ENCODE data around the gene TRPV5.

Gene TRPV5

DNA sequence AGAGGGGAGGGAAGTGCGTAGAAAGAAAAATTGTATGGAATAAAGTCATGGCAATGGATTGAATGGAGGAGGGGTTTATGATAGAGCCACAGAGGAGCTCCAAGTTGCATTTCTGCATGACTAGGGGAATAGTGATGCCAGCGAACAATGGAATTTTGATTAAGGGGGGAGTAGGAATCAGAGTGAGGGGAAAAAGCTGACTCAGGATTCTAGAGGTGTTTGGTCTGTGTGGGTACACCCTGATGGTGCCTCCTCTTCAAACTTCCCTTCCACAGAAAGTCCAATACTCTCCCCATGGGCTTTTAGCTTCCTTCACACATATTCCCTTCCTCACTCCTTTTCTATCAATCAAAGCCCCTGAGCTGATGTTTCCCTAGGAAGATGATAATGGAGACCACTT, 30.4 kb upstream of the TRPV5 start:
- H3K9me3 Mint-ChIP-seq, result no peaks in the 10 kb centered on the region
- no peaks in the 10 kb centered on the region for H3K36me3 Mint-ChIP-seq (ENCODE audit: low read depth)
- no peak overlapping the region for H3K4me3 Mint-ChIP-seq
- peaks cover 5% of the 10 kb centered on the region for H3K27me3 Mint-ChIP-seq (ENCODE audit: low read depth)
- H3K27ac Mint-ChIP-seq, result no peak overlapping the region
- no peaks in the 10 kb centered on the region for H3K4me1 Mint-ChIP-seq
- no peak for TF ChIP-seq CTCF (IDR thresholded peaks at IDR 0.05; ENCODE audit: unreplicated experiment in 3 of 3)

GRCh38 chr7:142962991-142963390, 29.4 kb upstream of the TRPV5 start:
- Mint-ChIP-seq H3K9me3 (no peaks in the 10 kb centered on the region), H3K4me3 (no peak overlapping the region), H3K27ac (peak overlapping the region in 1 of 3 experiments; percentile 69), H3K4me1 (no peaks in the 10 kb centered on the region), H3K36me3 (ENCODE audit: low read depth) (no peaks in the 10 kb centered on the region), H3K27me3 (ENCODE audit: low read depth) (peaks cover 5% of the 10 kb centered on the region)
- TF ChIP-seq CTCF (IDR thresholded peaks at IDR 0.05; ENCODE audit: unreplicated experiment in 3 of 3), result no peak

DNA sequence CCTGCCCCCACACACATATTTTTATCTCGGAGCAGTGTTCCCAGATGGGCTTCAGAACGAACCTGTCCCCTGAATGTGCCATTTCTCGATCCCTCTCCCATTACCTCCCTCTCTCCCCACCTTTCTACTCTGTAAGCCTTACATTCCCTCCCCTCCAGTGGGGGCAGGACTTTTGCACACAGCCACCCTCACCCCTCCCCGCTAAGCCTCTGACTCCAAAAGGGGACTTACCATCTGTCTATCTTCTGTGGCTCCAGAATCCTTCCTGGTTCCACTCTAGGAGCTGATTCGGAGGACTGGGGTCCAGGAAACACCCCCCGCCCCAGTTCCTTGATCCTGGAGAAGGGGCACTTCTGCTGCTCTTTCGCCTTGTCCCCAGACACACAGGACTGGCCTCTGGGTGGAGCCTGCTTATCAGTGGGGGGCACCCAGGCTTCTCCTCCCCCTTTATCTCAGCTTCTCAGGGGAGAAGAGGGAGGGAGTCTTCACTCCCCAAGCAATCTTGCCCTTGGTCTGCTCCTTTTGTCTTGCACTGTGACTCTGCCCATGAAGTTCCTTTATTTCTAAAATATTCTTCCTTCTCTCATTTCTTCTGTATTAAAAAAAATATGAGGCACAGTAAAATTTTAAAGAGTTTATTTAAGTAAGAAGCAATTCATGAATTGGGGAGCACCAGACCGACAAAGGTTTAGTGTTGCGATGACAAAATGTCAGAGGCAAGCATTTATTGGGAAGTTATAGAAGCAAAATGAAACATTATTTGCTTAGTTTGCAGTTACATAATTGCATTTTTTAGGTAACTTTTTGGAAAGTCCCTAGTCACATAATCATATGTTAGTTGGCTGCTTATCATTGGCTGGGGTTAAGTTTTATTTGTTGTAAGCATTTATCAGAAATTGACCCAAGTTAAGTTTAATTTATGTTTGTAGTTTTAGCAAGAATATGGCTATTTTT, 28.7 kb upstream of the TRPV5 start, which contains the start of gene KEL:
TSS of gene KEL (minus strand) at position 391 of the 954 bp plus-strand sequence. CDS start at position 234, 157 bp downstream.
- Mint-ChIP-seq H3K27ac (peak within 1 kb of the TSS in 1 of 3 experiments; percentile 69), H3K4me3 (no peak within 1 kb of the TSS), H3K9me3 (no peaks in the 10 kb centered on the region), H3K36me3 (ENCODE audit: low read depth) (no peaks in the 10 kb centered on the region), H3K27me3 (ENCODE audit: low read depth) (peaks cover 5% of the 10 kb centered on the region), H3K4me1 (no peaks in the 10 kb centered on the region)
- no peak for TF ChIP-seq CTCF (IDR thresholded peaks at IDR 0.05; ENCODE audit: unreplicated experiment in 3 of 3)

DNA sequence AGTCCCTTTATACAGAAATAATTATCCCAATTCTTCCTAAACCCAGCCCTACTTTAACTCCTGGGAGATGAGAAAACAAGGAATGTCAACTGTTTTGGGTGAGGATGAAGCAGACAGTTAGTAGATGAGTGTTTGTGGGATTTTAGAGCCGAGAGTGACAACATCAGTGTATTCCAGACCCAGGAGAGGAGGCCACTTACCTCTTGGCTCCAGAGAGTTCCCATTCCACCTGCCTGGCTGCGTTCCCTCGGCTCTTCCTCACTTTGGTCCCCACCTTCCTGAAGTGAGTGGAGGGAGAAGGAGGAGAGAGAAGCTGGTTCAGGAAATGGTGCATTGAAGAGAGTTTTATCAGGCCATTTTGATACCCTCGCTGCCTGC, 28.0 kb upstream of the TRPV5 start:
- H3K4me3 Mint-ChIP-seq, result no peak overlapping the region
- H3K4me1 Mint-ChIP-seq, result no peaks in the 10 kb centered on the region
- TF ChIP-seq CTCF (IDR thresholded peaks at IDR 0.05; ENCODE audit: unreplicated experiment in 3 of 3), result no peak

DNA sequence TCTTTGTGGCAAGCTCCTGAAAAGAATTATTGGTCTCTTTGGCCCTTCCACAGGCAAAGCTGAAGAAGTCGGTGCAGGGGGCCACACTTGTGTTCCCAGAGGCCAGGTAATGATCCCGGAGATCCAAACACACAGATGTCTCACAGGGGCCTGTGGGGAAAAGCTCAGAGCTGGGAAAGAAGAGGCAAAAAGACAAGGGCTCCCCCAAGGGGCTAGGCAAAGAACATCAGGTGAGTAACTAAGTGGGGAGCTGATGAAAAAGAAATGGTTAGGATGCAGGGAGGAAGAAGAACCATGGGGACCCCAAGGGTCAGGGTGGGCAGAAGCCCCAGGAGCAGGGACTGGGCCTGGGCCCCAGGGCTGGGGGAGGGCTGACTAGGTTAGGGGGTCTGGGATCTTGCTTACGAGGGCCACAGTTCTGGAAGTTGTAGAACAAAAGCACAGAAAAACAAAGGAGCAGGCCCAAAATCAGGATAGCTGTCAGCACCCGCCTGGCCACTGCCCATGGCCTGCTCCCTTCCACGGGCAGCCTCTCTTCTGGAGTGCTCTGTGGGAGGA, 27.5 kb upstream of the TRPV5 start:
- Mint-ChIP-seq H3K27ac (no peak overlapping the region), H3K27me3 (ENCODE audit: low read depth) (peaks cover 5% of the 10 kb centered on the region), H3K4me3 (no peak overlapping the region), H3K9me3 (peaks cover 5% of the 10 kb centered on the region), H3K4me1 (no peaks in the 10 kb centered on the region), H3K36me3 (ENCODE audit: low read depth) (no peaks in the 10 kb centered on the region)
- no peak for TF ChIP-seq CTCF (IDR thresholded peaks at IDR 0.05; ENCODE audit: unreplicated experiment in 3 of 3)

More for the DNA sequence above, 28.0 kb upstream of the TRPV5 start:
- Mint-ChIP-seq H3K36me3 (ENCODE audit: low read depth) (no peaks in the 10 kb centered on the region), H3K27ac (no peak overlapping the region), H3K9me3 (peaks cover under 1% of the 10 kb centered on the region), H3K27me3 (ENCODE audit: low read depth) (peaks cover 5% of the 10 kb centered on the region)

Measured in nephron (organoid).